22Rv1 (cell line): Measurements from ENCODE around the gene CDKN3.
"Not testable (repeated sequence)": the region's sequence is repeated elsewhere in the genome, so short reads cannot be mapped to it uniquely, and the experiment has no call there.

Experiments
- H3K27ac ChIP-seq: fragments of 450-650 bp; 2 replicates; pipeline ENCODE4 v1.5.1; 2017
- ZFX ChIP-seq: fragments of 450-650 bp; IDR thresholded peaks from 2 replicates; pipeline ENCODE4 v1.6.1; 2017; ENCODE audit warnings: antibody characterized with exemption, borderline replicate concordance
- TF ChIP-seq, protein P1 (sequence below): fragments of 450-650 bp; IDR thresholded peaks from 2 replicates; pipeline ENCODE4 v1.5.1; 2017; ENCODE audit warnings: mild to moderate bottlenecking

CDKN3 gene

DNA sequence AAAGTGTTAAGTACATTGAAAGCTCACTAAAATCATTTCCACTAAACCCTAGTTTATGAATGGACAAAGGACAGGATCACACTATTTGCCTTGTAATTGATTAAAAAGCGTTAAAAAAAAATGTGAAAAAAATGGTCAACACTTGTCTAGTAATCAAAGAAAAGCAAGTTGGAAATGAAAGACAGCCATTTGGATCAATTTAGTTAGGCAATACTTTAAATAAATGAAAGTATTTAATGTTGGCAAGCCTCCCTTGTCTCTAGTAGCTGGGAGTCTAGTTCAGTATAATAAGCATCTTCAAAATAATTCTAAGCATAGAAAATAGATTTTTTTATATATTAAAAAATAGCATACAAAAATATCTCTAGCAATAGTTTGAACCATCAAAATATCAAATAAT is 58.6 kb downstream of the CDKN3 start:
- TF ChIP-seq, protein P1, sequence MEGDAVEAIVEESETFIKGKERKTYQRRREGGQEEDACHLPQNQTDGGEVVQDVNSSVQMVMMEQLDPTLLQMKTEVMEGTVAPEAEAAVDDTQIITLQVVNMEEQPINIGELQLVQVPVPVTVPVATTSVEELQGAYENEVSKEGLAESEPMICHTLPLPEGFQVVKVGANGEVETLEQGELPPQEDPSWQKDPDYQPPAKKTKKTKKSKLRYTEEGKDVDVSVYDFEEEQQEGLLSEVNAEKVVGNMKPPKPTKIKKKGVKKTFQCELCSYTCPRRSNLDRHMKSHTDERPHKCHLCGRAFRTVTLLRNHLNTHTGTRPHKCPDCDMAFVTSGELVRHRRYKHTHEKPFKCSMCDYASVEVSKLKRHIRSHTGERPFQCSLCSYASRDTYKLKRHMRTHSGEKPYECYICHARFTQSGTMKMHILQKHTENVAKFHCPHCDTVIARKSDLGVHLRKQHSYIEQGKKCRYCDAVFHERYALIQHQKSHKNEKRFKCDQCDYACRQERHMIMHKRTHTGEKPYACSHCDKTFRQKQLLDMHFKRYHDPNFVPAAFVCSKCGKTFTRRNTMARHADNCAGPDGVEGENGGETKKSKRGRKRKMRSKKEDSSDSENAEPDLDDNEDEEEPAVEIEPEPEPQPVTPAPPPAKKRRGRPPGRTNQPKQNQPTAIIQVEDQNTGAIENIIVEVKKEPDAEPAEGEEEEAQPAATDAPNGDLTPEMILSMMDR = no peak
- TF ChIP-seq ZFX = no peak
- H3K27ac ChIP-seq = no peak overlapping the region

DNA sequence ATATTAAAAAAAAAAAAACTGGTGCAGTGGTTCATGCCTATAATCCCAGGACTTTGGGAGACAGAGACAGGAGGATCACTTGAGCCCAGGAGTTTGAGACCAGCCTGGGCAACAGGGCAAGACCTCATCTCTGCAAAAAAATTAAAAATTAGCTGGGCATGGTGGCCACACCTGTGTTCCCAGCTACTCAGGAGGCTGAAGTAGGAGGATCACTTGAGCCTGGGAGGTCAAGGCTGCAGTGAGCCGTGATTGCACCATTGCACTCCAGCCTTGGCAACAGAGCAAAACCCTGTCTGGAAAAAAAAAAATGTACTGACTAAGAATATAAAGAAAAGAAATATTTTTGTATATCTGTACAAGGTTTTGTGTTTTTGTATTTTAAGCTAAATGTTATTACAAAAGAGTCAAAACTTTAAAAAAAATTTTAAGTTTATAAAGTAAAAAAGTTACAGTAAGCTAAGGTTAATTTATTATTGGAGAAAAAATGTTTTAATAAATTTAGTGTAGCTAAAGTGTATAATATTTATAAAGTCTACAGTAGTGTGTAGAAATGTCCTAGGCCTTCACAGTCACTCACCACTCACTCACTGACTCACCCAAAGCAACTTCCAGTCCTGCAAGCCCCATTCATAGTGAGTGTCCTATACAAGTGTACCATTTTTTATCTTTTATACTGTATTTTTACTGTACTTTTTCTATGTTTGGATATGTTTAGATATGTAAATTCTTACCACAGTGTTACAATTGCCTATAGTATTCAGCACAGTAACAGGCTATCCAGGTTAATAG is 60.2 kb downstream of the CDKN3 start:
- not testable (repeated sequence) for H3K27ac ChIP-seq

DNA sequence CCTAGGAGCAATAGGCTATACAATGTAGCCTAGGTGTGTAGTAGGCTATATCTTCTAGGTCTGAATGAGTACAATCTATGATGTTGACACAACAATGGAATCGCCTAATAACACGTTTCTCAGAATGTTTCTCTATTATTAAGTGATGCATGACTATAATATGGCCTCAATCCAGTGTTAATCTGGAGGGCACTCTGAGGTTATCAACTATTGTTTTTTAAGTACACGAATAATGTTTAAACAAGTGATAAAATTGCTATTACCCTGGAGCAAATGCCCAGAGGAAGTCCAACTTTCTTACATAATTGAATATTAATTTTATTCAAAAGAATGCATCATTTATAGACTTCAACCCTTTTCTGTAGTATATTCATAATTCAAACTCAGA is 60.8 kb downstream of the CDKN3 start:
- H3K27ac ChIP-seq = no peak overlapping the region
- no peak for TF ChIP-seq ZFX
- TF ChIP-seq, protein P1 = no peak

DNA sequence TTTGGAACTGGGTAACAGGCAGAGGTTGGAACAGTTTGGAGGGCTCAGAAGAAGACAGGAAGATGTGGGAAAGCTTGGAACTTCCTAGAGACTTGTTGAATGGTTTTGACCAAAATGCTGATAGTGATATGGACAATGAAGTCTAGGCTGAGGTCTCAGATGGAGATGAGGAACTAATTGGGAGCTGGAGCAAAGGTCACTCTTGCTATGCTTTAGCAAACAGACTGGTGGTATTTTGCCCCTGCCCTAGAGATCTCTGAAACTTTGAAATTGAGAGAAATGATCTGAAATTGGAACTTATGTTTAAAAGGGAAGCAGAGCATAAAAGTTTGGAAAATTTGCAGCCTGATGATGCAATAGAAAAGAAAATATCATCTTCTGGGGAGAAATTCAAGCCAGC is 61.7 kb downstream of the CDKN3 start:
- H3K27ac ChIP-seq = not testable (repeated sequence)

DNA sequence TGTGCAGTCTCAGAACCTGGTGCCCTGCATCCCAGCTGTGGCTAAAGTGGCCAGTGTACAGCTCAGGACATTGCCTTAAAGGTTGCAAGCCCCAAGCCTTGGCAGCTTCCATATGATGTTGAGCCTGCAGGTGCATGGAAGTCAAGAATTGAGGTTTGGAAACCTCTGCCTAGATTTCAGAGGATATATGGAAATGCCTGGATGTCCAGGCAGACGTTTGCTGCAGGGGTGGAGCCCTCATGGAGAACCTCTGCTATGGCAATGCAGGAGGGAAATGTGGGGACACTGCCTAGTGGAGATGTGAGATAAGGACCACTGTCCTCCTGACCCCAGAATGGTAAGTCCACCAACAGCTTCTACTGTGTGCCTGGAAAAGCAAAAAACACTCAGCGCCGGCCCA is 62.3 kb downstream of the CDKN3 start:
- H3K27ac ChIP-seq = no peak overlapping the region
- no peak for TF ChIP-seq ZFX
- TF ChIP-seq, protein P1 = no peak

DNA sequence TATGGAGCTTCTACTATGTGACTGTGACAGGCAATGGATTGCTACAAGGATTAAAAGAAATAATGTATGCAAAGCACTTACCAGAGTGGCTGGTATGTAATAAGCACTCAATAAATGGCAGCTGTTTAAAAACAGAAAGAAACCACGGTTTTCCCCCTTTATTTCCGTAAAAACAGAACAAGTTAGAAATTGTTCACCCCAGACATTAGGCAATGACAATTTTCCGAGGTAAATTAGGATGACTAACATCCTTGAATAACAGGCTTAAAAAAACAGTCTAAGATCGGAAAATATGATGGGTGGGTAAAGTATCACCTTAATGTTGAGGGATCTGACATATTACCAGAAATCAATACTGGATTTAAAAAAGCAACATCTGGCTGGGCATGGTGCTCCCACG is 65.2 kb downstream of the CDKN3 start:
- TF ChIP-seq, protein P1 = no peak
- no peak for TF ChIP-seq ZFX

DNA sequence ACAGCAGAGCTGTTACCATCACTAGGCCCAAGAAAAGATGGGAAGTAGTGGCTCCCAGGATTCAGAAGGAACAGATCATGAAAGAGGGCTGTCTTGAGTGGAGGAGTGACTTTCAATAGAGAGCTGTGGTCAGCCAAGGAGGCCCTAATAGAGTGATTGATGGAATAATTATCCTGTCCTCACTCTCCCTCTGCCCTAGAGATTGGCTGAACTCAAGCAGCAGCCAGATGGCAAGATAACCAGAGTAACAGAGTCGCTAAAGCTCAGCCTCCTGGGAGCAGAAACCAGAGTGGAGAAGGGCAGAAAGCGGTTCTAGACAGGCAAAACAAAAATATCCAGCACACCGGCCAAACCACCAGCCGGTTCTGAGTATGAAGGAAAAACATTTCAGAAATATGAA is 68.8 kb downstream of the CDKN3 start:
- TF ChIP-seq ZFX = no peak
- TF ChIP-seq, protein P1 = no peak

More for the DNA sequence above, 65.2 kb downstream of the CDKN3 start:
- no peak overlapping the region for H3K27ac ChIP-seq

DNA sequence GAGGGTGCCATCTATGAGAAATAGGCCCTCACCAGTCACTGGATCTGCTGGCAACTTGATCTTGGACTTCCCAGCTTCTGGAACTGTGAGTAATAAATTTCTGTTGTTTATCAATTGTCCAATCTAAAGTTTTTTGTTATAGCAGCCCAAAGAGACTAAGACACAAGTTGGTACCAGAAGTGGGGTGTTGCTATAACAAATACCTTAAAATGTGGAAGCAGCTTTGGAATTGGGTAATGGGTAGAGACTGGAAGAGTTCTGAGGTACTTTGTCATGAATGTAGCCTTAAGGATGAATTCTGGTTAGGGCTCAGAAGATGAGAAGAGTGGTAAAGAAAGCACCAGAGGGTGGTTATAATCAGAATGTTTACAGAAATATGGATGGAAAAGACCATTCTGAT is 70.5 kb downstream of the CDKN3 start:
- TF ChIP-seq, protein P1 = no peak
- TF ChIP-seq ZFX = no peak
- no peak overlapping the region for H3K27ac ChIP-seq

More for the DNA sequence above, 68.8 kb downstream of the CDKN3 start:
- H3K27ac ChIP-seq = no peak overlapping the region
